SH-SY5Y (cell line): ENCODE measurements around the gene CCR5.

ENCODE experiments used
- GATA2 ChIP-seq: IDR thresholded peaks from 2 replicates; pipeline ENCODE4 v1.6.1; 2011; ENCODE audit warnings: mild to moderate bottlenecking, low read depth, low read length
- GATA3 ChIP-seq: IDR thresholded peaks from 2 replicates; pipeline ENCODE4 v1.6.1; 2011; ENCODE audit warnings: low read depth, mild to moderate bottlenecking, low read length, moderate library complexity

GRCh38 chr3:46416125-46416810 is 45.5 kb downstream of the CCR5 start:
- TF ChIP-seq GATA3 (no peak), GATA2 (no peak)
